AG08395 (cell line): ENCODE measurements around the gene TERT.
"Not testable (repeated sequence)": the region's sequence is repeated elsewhere in the genome, so short reads cannot be mapped to it uniquely, and the experiment has no call there.

Experiments
- DNase-seq: peaks from one replicate; pipeline ENCODE4 v3.0.0; 2012; ENCODE audit warnings: mixed read lengths, low spot score

The TERT gene

GRCh38 chr5:1278656-1279442 lies 16.0 kb downstream of the TERT start:
- DNase-seq = no peak

GRCh38 chr5:1278216-1278615 lies 16.7 kb downstream of the TERT start:
- DNase-seq = no peak

DNA sequence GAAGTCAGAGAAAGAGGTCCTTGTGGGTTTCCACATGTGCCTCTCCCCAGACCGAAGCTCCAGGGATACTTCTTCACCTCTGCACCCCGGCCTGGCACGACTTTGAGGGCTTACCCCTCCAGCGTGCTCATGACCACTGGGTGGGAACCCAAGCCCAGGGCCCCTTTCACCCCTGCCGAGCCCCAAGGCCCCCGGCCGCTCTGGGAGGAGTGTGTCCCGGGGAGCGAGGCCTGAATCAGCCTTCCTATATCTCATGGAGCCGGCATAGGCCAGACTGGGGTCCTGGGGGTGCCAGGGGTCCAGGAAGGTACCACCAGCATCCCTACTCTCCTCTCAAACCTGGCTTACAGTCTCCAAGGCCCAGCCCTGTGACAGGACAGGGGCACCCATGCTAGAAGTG lies 17.1 kb downstream of the TERT start:
- no peak for DNase-seq

- no peak for DNase-seq
Observed at GRCh38 chr5:1277331-1277730, 17.5 kb downstream of the TERT start.

GRCh38 chr5:1276930-1277329 lies 17.9 kb downstream of the TERT start:
- no peak for DNase-seq

GRCh38 chr5:1275397-1276391 lies 19.2 kb downstream of the TERT start:
- DNase-seq = not testable (repeated sequence)

- no peak for DNase-seq
Observed at GRCh38 chr5:1274471-1274870, 20.4 kb downstream of the TERT start.

DNA sequence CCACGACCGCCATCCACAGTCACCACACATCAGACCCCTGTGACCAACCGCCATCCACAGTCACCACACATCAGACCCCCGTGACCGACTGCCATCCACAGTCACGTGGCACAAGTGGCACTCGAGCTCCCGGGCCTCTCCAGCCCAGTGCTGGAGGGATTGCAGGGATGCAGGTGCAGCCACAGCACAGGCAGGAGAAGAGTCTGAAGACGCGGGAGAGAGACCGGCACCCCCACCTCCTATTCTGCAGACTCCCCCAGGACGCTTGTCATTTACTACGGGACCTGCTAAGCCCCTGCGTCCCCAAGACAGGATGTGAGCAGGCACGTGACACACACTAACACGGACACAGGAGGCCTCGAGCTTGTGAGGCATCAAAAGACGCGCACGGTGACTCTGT lies 21.1 kb downstream of the TERT start:
- DNase-seq = no peak

DNA sequence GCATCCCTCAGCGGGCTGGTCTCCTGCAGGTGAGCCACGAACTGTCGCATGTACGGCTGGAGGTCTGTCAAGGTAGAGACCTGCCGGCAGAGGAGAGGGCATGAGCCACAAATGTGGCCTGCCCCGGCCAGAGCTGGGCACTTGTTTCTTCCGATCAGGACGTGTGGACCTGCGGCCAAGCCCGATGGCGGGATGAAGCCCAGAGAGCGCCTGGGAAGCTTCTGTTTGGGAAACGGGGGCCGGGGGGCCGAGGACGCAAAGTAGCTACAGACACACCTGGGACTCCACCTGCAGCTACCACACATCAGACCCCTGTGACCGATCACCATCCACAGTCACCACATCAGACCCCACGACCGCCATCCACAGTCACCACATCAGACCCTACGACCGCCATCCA lies 22.7 kb downstream of the TERT start:
- no peak for DNase-seq

DNA sequence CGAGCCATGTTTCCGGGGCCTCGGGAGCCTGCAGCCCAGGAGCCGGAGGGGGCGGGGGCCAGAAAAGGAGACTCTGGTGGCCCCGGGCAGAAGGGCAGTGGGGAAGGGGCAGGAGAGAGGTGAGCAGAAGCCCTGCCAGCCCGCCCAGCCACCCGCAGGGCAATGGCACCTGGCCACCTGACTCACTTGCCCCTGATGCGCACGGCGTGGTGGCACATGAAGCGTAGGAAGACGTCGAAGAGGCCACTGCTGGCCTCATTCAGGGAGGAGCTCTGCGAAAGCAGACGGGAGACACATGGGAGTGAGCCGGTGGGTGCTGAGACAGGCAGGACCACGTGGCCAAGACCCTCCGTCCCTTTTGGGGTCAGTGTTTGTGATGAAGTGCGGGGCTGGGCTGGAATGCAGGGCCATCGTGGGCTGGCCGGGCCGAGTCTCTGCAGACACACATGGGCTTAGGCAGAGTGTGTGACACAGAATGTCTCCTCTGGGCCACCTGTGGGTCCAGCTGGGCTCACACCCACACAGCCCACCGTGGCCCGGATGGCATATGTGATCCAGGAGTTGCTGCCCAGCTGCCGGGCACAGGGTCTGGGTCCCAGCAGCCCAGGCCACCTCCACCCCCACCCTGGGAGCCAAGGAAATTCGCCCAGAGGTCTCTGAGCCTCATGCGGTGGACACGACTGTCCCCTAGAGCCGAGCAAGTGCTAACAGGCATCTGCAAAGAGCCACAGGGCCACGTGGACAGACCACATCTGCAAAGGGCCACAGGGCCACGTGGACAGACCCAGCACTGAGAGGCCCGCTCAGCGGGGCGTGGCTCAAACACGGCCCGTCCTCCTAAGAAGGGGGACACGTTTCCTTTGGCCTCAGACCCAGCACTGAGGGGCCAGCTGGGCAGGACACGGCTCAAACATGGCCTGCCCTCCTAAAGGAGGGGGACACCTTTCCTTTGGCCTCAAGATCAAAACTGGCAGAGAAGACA lies 23.6 kb downstream of the TERT start:
- no peak for DNase-seq

DNA sequence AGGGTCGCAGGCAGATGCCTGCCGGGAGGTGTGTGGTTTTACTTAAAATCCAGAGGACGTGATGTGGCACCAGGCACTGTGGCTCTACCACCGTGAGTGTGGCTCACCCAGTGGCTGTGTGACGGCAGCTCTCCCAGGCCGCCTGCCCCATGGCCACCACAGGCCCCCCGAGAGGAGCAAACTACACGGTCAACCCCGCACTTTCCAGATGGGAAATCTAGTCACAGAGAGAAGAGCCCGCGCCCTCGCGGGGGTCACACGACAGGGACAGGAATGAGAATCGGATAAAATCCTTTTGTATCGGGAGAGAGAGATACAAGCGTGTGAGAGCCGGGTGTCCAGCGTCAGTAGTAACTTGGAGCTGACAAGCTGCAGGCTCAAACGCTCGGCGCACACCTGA lies 24.4 kb downstream of the TERT start:
- DNase-seq = no peak

DNA sequence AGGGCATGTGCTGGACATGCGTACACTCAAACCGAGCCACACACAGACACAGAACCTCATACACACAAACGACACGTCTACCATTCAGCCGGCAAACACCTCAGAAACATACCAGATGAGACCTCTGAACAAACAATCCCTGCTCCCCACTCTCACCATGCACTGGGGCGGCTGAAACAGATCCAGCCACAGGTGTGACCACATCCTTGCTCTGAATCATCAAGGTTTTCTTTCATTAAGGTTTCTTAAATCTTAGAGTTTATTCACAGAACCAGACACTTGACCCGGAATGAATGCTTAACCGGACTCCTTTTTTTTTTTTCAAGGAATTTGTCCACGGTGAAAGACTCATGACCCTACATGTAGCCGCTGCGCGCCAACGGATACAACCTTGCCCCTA lies 26.2 kb downstream of the TERT start:
- DNase-seq = no peak

- no peak for DNase-seq
Observed at GRCh38 chr5:1268056-1268455, 26.8 kb downstream of the TERT start.

DNA sequence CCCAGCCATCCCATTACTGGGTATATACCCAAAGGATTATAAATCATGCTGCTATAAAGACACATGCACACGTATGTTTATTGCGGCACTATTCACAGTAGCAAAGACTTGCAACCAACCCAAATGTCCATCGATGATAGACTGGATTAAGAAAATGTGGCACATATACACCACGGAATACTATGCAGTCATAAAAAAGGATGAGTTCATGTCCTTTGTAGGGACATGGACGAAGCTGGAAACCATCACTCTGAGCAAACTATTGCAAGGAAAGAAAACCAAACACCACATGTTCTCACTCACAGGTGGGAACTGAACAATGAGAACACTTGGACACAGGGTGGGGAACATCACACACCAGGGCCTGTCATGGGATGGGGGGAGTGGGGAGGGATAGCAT lies 27.4 kb downstream of the TERT start:
- DNase-seq = not testable (repeated sequence)

DNA sequence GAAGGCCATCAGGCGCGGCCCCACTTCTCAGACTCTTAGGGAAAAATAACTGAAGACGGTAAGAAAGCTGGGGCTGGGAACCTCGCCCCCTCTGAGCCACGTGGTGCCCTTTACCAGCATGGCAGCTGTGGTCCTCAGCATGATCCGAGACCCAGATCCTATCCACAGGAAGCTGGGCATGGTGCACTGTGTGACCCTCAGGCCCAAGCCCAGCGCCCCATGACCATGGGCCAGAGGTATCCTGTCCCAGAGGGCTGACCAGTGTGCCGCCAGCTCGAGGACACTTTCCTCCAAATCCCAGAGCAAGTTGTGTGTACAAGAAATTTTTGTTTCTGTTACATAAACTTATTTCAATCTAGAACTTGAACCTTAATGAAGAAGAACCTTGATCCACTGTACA lies 28.1 kb downstream of the TERT start:
- DNase-seq = no peak

DNA sequence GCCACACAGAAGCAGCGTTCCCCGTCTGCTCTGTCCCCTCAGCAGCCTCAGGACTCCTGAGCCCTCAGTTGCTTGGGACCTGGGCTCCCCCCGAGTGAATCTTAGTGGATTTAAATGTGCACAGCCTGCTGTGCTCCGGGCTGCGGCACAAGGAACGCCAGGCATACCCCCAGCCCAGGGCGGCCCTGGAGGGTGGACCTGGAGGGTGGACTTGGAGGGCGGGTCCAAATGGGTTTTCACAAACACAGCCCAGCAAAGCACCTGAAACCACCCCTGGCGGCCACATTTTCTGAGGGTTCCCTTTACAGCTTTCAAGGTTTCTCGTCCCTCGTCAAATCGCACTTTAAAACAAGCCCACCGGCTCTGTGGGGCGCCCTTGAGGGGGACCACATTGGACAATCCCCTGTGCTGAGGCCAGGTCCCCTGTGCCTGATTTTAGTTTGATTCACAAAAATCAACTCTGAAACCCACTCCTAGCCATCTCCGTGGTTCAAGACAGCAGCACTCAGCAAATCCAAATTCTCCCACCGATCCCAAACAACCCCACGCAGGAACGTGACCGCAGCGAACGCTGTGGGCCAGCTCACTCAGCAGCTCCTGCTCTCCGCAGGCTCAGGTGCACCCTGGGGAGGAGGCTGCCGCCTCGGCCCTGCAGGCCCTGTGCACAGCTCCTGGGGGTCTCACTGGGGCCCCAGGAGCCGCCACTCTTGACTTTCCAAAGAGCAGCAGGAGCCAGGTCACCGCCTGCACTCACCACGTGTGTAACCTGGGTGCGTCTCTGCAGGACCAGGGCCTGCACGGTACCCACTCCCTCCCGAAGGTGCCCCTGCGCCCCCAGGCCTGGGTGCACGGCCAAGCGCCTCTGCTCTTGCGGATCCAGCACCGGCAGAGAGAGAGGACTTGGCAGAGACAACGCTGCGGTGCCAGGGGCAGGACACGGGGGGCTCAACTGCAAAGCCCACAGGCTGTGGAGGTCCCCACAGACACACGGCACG lies 29.1 kb downstream of the TERT start:
- no peak for DNase-seq

GRCh38 chr5:1265026-1265425 lies 29.8 kb downstream of the TERT start:
- no peak for DNase-seq

DNA sequence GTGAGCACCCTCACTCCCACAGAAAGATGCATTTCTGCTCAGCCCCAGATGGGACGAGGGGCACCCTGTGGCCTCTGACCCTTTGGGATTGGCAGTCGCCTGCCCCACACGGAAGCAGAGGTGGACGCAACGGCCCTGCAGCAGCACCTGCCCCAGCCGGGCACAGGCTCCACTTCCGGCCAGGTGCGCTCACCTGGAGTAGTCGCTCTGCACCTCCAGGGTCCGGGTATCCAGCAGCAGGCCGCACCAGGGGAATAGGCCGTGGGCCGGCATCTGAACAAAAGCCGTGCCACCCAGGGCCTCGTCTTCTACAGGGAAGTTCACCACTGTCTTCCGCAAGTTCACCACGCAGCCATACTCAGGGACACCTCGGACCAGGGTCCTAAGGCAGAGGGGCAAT lies 30.7 kb downstream of the TERT start:
- no peak for DNase-seq

GRCh38 chr5:1262381-1262780 lies 32.5 kb downstream of the TERT start:
- no peak for DNase-seq

DNA sequence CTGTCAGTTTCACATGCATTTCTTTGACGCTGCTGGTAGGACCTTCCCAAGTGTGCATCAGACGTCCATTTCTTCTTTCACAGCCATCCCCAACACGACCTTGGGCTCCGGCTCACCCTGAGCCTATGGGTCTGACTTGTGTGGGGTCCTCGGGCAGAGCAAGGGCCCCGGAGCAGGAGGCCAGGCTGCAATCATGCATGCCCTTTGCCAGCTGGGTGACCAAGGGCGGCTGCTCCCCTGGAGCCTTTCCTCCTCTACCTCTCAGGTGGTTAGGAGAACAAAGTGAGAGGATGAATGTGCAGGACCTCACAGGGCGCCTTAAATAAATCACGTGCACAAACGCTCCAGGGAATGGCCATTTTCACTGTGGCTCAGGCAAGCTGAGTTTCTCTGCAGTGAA lies 33.2 kb downstream of the TERT start:
- DNase-seq = no peak
